NB4 (cell line): ENCODE data around the gene VAV3.

ENCODE experiments used
- DNase-seq: peaks from one replicate; pipeline ENCODE4 v3.0.0; 2010; ENCODE audit warnings: low read depth
- H3K4me3 ChIP-seq: one replicate; pipeline ENCODE4 v1.5.1; 2011; ENCODE audit warnings: mild to moderate bottlenecking, low read depth, low read length, moderate library complexity
- MYC ChIP-seq: IDR thresholded peaks from 2 replicates; pipeline ENCODE4 v1.6.1; 2011; ENCODE audit warnings: low read depth, low read length
- POLR2A ChIP-seq: IDR thresholded peaks from 2 replicates; pipeline ENCODE4 v1.6.1; 2011; ENCODE audit warnings: mild to moderate bottlenecking; ENCODE audit not compliant: insufficient read length; ENCODE audit errors: extremely low read depth
- TF ChIP-seq, protein P1 (sequence below): IDR thresholded peaks from 2 replicates; pipeline ENCODE4 v1.6.1; 2011; ENCODE audit warnings: low read depth, low read length
- TF ChIP-seq, protein P2 (sequence below): IDR thresholded peaks from one replicate; pipeline ENCODE4 v1.5.1; 2012; ENCODE audit warnings: low read depth, low read length

Gene VAV3, protein sequence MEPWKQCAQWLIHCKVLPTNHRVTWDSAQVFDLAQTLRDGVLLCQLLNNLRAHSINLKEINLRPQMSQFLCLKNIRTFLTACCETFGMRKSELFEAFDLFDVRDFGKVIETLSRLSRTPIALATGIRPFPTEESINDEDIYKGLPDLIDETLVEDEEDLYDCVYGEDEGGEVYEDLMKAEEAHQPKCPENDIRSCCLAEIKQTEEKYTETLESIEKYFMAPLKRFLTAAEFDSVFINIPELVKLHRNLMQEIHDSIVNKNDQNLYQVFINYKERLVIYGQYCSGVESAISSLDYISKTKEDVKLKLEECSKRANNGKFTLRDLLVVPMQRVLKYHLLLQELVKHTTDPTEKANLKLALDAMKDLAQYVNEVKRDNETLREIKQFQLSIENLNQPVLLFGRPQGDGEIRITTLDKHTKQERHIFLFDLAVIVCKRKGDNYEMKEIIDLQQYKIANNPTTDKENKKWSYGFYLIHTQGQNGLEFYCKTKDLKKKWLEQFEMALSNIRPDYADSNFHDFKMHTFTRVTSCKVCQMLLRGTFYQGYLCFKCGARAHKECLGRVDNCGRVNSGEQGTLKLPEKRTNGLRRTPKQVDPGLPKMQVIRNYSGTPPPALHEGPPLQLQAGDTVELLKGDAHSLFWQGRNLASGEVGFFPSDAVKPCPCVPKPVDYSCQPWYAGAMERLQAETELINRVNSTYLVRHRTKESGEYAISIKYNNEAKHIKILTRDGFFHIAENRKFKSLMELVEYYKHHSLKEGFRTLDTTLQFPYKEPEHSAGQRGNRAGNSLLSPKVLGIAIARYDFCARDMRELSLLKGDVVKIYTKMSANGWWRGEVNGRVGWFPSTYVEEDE

DNA sequence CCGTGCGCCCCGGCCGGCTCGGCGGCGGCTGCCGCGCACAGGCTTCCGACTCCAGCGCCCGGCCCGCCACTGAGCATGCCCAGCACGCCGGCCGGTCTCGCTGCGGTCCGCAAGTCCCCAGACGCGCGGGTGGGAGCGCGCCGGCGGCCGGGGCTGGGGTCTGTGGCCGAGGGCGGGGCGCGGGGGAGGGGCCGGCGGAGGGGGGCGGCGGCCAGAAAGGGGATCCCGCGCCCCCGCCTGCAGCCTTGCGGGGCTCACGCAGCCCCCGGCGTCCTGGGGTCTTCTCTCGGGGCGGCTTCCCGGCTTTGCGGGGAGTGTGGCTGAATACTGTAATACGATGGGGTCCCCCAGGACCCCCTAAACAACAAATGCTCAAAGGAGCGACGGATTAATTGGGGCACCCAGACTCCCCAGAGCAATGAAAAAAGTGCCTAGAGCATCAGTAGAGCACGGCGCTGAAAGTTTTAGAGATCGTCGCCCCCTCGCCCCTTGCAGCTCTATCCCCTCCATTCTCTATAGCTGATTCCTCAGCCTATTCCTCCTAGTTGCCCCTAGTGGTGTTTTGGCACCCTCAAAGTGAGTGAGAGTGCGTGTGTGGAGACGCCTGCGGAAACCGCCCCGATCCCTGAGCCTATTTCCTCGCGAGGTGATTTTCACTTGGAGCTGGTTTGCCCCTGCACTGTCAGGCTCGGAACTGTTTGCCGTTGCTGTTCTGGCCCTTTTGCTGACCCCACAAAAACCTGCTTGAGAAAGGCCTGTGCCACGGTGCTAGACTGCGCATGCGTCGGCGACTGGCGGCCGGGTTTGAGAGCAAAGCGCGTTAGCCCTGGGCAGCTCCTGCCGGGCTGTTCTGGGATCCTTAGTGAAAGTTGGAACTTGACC is at the start of gene VAV3:
TSS of gene VAV3 (minus strand) at position 71 of the 882 bp plus-strand sequence. CDS start 311 bp downstream, outside the sequence.
- peak; percentile 89 for DNase-seq
- peak within 1 kb of the TSS; percentile 83 for H3K4me3 ChIP-seq
- TF ChIP-seq MYC = no peak
- TF ChIP-seq POLR2A = no peak
- TF ChIP-seq, protein P1, sequence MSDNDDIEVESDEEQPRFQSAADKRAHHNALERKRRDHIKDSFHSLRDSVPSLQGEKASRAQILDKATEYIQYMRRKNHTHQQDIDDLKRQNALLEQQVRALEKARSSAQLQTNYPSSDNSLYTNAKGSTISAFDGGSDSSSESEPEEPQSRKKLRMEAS = no peak
- TF ChIP-seq, protein P2, sequence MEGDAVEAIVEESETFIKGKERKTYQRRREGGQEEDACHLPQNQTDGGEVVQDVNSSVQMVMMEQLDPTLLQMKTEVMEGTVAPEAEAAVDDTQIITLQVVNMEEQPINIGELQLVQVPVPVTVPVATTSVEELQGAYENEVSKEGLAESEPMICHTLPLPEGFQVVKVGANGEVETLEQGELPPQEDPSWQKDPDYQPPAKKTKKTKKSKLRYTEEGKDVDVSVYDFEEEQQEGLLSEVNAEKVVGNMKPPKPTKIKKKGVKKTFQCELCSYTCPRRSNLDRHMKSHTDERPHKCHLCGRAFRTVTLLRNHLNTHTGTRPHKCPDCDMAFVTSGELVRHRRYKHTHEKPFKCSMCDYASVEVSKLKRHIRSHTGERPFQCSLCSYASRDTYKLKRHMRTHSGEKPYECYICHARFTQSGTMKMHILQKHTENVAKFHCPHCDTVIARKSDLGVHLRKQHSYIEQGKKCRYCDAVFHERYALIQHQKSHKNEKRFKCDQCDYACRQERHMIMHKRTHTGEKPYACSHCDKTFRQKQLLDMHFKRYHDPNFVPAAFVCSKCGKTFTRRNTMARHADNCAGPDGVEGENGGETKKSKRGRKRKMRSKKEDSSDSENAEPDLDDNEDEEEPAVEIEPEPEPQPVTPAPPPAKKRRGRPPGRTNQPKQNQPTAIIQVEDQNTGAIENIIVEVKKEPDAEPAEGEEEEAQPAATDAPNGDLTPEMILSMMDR = peak; percentile 31

DNA sequence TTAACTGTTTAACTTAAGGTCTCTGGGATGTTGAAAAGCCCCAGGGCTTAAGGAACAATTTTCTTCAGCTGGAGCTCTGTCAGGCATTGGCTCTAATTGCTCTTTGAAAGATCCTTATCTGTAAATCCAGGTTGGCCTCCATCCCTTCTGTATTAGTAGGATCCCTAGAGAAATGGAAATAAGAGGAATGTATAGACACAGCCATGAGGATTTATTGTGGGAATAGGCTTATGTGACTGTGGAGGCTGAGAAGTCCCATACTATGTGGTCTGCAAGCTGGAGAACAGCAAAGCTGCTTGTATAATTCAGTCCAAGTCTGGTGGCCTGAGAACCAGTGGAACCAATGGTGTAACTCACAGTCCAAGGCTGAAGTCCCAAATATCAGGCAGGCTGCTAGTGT is 47.6 kb upstream of the VAV3 start:
- no peak overlapping the region for H3K4me3 ChIP-seq
- TF ChIP-seq, protein P1 = no peak
- TF ChIP-seq, protein P2 = no peak
- TF ChIP-seq MYC (no peak), POLR2A (no peak)
- no peak for DNase-seq

DNA sequence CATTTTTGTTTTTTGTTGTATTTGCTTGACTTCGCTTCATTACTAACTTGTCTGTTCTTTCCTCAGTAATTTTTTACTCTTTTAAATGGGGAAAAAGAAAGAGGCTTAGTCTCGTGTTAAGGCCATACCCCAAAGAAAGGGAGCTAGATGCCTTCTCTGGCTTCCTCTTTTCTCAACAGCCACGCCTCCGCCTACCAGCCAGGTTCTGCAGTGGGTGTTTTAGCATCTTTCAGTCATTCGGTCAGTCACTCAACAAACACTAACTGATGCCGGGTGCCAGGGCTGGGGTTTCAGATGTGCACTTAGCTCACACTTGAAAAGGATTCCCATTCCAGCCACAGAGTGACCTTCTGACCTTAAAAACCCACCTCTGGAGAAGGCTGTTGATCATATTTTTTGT is 46.3 kb upstream of the VAV3 start:
- no peak for TF ChIP-seq MYC
- TF ChIP-seq, protein P1 = no peak
- TF ChIP-seq, protein P2 = no peak
- no peak for TF ChIP-seq POLR2A
- no peak for DNase-seq
- no peak overlapping the region for H3K4me3 ChIP-seq

DNA sequence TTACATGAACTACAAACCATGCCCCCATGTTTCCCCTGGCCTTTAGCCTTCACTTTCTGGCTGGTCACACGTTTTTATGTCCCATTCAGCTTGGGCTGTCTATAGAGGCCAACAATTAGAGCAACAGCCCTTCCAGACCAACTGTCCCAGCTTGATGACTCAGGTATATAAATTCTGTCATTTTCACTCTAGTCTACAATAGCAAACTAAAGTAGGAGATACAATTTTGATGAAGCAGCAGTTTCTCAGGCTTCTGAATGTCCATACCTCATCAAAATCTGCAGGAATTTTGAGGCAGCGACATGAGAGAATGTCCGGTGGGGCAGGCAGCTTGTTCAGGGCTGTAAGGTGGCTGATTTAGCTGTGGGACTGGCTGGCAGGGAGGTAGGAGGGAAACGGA is 45.6 kb upstream of the VAV3 start:
- no peak for DNase-seq
- no peak overlapping the region for H3K4me3 ChIP-seq
- TF ChIP-seq POLR2A = no peak
- TF ChIP-seq, protein P2 = no peak
- TF ChIP-seq MYC = no peak

DNA sequence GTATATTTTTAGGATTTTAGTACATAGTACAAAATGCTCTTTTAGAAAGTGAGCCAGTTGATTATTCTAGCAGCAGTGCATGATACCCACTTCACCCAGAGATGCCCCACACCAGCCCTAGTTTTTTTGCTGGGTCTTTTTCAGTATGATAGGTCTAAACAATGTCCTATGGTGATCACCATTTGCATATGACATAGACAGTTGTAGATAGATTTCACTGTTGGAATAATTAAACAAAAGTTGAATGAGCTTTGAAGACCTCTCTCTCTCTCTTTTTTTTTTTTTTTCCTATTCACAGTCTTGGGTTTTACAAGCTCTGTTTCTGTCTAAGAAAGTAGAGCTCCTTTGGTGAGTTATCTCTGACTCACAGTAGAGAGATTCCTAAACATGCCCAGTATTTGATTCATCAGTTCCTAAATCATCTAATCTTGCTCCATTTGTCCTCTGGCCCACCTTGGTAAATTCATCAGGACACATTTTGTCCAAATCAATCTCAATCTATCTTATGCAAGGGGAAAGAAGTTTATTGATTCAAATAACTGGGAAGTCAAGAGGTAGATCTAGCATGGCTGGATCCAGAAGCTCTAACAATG is 44.7 kb upstream of the VAV3 start:
- TF ChIP-seq, protein P1 = no peak
- TF ChIP-seq, protein P2 = no peak
- TF ChIP-seq MYC (no peak), POLR2A (no peak)
- no peak overlapping the region for H3K4me3 ChIP-seq
- DNase-seq = no peak
